ENCODE measurements around the gene ASMT. TPM values are rescaled to one million over a fixed set of nuclear protein-coding genes. Genes with fewer than 3 reads are reported as not detected.
"Not testable (repeated sequence)": the region's sequence is repeated elsewhere in the genome, so short reads cannot be mapped to it uniquely, and the experiment has no call there.

ASMT gene, protein sequence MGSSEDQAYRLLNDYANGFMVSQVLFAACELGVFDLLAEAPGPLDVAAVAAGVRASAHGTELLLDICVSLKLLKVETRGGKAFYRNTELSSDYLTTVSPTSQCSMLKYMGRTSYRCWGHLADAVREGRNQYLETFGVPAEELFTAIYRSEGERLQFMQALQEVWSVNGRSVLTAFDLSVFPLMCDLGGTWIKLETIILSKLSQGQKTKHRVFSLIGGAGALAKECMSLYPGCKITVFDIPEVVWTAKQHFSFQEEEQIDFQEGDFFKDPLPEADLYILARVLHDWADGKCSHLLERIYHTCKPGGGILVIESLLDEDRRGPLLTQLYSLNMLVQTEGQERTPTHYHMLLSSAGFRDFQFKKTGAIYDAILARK
- total RNA-seq: under 1 TPM in 1 of 5 experiments, not detected in 4; 0.32 TPM
- polyA plus RNA-seq: not detected
- not detected for total RNA-seq

DNA sequence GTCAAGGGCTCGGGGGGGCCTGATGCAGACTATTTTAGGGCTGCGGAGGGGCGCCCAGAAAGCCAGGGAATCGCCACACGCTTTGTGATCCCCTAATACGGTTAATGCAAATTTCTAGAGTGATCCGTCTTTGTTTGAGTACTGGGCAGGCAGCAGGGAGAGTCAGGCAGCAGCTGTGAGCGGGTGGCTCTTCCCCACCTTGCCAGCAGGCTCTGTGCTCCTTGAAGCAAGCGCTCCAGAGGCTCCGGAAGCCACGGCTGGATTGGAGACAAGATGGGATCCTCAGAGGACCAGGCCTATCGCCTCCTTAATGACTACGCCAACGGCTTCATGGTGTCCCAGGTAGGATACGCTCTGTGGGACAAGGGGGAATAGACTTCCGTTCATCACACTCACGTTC, at the start of gene ASMT:
Gene ASMT, plus strand, starts transcription at position 133 of the 400 bp plus-strand sequence. Its CDS starts 141 bp downstream, at position 274.
- Mint-ChIP-seq H3K9me3 (no peaks in the 10 kb centered on the region), H3K4me1 (peaks cover 0 to 5% (median 0%) of the 10 kb centered on the region in 7 donors), H3K4me3 (no peak within 1 kb of the TSS), H3K27me3 (no peaks in the 10 kb centered on the region), H3K36me3 (no peaks in the 10 kb centered on the region), H3K27ac (no peak within 1 kb of the TSS)
- ChIA-PET CTCF (no interaction called here), POLR2A (no interaction called here)
- DNase-seq (no peak), ATAC-seq (no peak)
- intact Hi-C loops (cut with micrococcal nuclease): no loop called here
- Histone ChIP-seq H3K4me1 (ENCODE audit: control insufficient read depth in 2 of 2, insufficient read depth in 2 of 2, low read length in 2 of 2) (no peaks in the 10 kb centered on the region), H3K27ac (ENCODE audit: low read depth, low read length) (no peak within 1 kb of the TSS), H3K9me3 (ENCODE audit: control insufficient read depth in 2 of 3, low read length in 3 of 3) (no peaks in the 10 kb centered on the region), H3K36me3 (ENCODE audit: control insufficient read depth in 2 of 3, insufficient read depth in 3 of 3, low read length in 3 of 3) (no peaks in the 10 kb centered on the region), H3K27me3 (ENCODE audit: control insufficient read depth in 2 of 2, insufficient read depth in 2 of 2, low read length in 2 of 2) (no peaks in the 10 kb centered on the region), H3K4me3 (ENCODE audit: low read length) (no peak within 1 kb of the TSS)

DNA sequence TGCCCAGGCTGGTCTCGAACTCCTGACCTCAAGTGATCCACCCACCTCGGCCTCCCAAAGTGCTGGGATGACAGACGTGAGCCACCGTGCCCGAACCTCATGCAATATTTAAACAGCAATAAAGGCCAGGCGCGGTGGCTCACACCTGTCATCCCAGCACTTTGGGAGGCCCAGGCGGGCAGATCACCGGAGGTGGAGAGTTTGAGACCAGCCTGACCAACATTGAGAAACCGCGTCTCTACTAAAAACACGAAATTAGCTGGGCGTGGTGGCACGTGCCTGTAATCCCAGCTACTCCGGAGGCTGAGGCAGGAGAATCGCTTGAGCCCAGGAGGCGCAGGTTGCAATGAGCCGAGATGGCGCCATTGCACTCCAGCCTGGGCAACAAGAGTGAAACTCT, 40.7 kb upstream of the ASMT start:
- POLR2A ChIA-PET; H3K9me3 ChIP-seq (ENCODE audit: control insufficient read depth in 2 of 3, low read length in 3 of 3); H3K4me3 ChIP-seq (ENCODE audit: low read length); H3K27me3 Mint-ChIP-seq; DNase-seq; H3K27ac ChIP-seq (ENCODE audit: low read depth, low read length); intact Hi-C loops (cut with micrococcal nuclease); H3K27ac Mint-ChIP-seq; H3K9me3 Mint-ChIP-seq; CTCF ChIA-PET; H3K27me3 ChIP-seq (ENCODE audit: control insufficient read depth in 2 of 2, insufficient read depth in 2 of 2, low read length in 2 of 2); H3K36me3 Mint-ChIP-seq; ATAC-seq; H3K4me3 Mint-ChIP-seq; H3K36me3 ChIP-seq (ENCODE audit: control insufficient read depth in 2 of 3, insufficient read depth in 3 of 3, low read length in 3 of 3): not testable (repeated sequence)
- H3K4me1 ChIP-seq (ENCODE audit: control insufficient read depth in 2 of 2, insufficient read depth in 2 of 2, low read length in 2 of 2): peaks cover 50 to 53% of the 10 kb centered on the region in 2 donors
- peaks cover 18 to 36% (median 20%) of the 10 kb centered on the region in 7 donors for H3K4me1 Mint-ChIP-seq

DNA sequence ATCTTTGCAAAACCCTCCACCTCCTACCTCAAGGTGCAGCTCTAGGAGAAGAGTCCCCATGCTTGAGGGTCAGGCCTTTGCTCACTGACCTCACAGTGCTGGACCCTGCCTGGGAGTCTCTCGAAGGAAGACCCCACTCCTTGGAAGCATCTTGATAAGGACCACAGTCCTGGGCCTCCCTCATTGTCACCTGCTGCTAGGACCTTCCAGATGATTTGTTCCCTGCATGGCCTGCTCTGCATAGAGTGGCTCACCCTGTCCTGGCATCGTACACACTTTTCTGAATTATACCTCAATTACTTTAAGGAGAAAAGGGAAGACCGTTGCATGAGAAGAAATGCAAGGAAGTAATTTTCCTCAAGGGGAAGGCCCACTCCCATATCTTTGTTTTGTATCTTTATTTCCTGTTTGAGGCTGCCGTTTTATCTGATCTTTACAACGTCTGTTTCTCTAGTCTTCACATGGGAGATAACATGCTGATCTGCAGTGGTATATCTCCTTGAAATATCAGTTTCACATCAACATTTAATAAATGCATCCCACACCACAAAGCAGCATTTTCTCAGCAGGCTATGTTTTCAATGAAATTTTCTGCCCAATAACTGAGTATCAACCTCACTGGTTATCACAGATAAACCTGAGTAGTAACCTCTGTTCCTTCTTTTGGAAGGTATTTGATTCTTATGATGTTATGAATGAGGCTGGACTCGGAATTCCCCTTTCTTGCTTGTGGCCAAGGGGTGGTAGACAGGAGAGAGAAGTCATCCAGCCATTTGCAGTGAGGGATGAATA, 38.5 kb upstream of the ASMT start:
- ChIA-PET POLR2A (no interaction called here), CTCF (no interaction called here)
- Histone ChIP-seq H3K4me1 (ENCODE audit: control insufficient read depth in 2 of 2, insufficient read depth in 2 of 2, low read length in 2 of 2) (peaks cover 38 to 40% of the 10 kb centered on the region in 2 donors), H3K27ac (ENCODE audit: low read depth, low read length) (peak overlapping the region; percentile 44), H3K9me3 (ENCODE audit: control insufficient read depth in 2 of 3, low read length in 3 of 3) (no peaks in the 10 kb centered on the region), H3K36me3 (ENCODE audit: control insufficient read depth in 2 of 3, insufficient read depth in 3 of 3, low read length in 3 of 3) (no peaks in the 10 kb centered on the region), H3K4me3 (ENCODE audit: low read length) (peak overlapping the region; percentile 29), H3K27me3 (ENCODE audit: control insufficient read depth in 2 of 2, insufficient read depth in 2 of 2, low read length in 2 of 2) (no peaks in the 10 kb centered on the region)
- ATAC-seq (peak; percentile 79), DNase-seq (peak in 6 of 9 donors; percentile 28 to 56 (median 44))
- intact Hi-C loops (cut with micrococcal nuclease): loop anchor here (1.0 to 2.0 kb wide), 4 partner anchors 14 to 39 kb away; partner anchors contain the start of genes AKAP17A (in 1 of the 2) and P2RY8 (in 1 of the 2)
- no peaks in the 10 kb centered on the region for H3K36me3 Mint-ChIP-seq
- H3K9me3 Mint-ChIP-seq: peaks cover 0 to 2% (median 0%) of the 10 kb centered on the region in 11 donors
- no peaks in the 10 kb centered on the region for H3K27me3 Mint-ChIP-seq
- H3K4me1 Mint-ChIP-seq: peaks cover 9 to 35% (median 16%) of the 10 kb centered on the region in 7 donors
- no peak overlapping the region for H3K4me3 Mint-ChIP-seq
- H3K27ac Mint-ChIP-seq: no peak overlapping the region

DNA sequence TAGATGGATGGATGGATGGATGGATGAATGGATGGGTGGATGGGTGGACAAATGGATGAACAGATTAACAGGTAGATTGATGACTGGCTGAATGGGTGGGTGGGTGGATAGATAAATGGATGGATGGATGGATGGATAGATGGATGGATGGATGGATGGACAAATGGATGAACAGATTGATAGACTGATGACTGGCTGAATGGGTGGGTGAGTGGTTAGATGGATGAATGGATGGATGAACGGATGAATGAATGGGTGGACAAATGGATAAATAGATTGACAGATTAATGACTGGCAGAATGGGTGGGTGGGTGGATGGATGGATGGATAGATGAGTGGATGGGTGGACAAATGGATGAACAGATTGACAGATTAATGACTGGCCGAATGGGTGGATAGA, 37.0 kb upstream of the ASMT start:
- no peak overlapping the region for H3K4me3 ChIP-seq (ENCODE audit: low read length)
- no peaks in the 10 kb centered on the region for H3K9me3 ChIP-seq (ENCODE audit: control insufficient read depth in 2 of 3, low read length in 3 of 3)
- H3K27me3 ChIP-seq (ENCODE audit: control insufficient read depth in 2 of 2, insufficient read depth in 2 of 2, low read length in 2 of 2): no peaks in the 10 kb centered on the region
- H3K27me3 Mint-ChIP-seq: no peaks in the 10 kb centered on the region
- no peaks in the 10 kb centered on the region for H3K36me3 ChIP-seq (ENCODE audit: control insufficient read depth in 2 of 3, insufficient read depth in 3 of 3, low read length in 3 of 3)
- peaks cover 11 to 29% (median 17%) of the 10 kb centered on the region in 7 donors for H3K4me1 Mint-ChIP-seq
- no peaks in the 10 kb centered on the region for H3K36me3 Mint-ChIP-seq
- CTCF ChIA-PET: no interaction called here
- peak overlapping the region; percentile 44 for H3K27ac ChIP-seq (ENCODE audit: low read depth, low read length)
- POLR2A ChIA-PET: no interaction called here
- H3K27ac Mint-ChIP-seq: no peak overlapping the region
- intact Hi-C loops (cut with micrococcal nuclease): loop anchor here (2.0 kb wide), 2 partner anchors 13 to 15 kb away; partner anchors contain the start of gene AKAP17A (in 1 of the 2)
- peaks cover 37 to 38% of the 10 kb centered on the region in 2 donors for H3K4me1 ChIP-seq (ENCODE audit: control insufficient read depth in 2 of 2, insufficient read depth in 2 of 2, low read length in 2 of 2)
- ATAC-seq (no peak), DNase-seq (no peak)
- H3K4me3 Mint-ChIP-seq: no peak overlapping the region
- H3K9me3 Mint-ChIP-seq: no peaks in the 10 kb centered on the region

DNA sequence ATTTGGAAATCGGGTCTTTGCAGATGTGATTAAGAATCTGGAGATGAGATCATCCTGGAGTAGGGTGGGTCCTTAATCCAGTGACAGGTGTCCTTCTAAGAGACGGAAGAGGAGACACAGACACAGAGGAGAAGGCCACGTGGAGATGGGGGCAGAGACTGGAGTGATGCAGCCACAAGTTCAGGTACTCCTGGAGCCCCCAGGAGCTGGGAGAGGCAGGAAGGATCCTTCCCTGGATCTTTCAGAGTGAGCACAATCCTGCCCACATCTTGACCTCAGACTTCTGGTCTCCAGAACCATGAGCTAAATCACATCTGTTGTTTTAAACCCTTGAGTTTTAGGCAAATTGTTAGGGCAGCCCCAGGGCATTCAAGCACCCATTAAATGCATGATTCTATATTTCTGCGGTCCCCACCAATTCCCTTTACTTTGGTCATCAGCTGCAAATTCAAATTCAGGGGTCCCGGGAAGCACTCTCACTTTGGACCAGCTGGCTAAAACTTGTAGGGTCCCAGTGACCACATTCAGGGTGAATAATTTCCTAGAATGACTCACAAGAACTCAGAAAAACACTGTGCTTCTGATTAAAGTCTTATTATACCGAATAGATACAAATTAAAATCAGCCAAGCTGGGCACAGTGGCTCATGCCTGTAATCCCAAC, 36.2 kb upstream of the ASMT start:
- Histone ChIP-seq H3K9me3 (ENCODE audit: control insufficient read depth in 2 of 3, low read length in 3 of 3) (no peaks in the 10 kb centered on the region), H3K27me3 (ENCODE audit: control insufficient read depth in 2 of 2, insufficient read depth in 2 of 2, low read length in 2 of 2) (no peaks in the 10 kb centered on the region), H3K4me3 (ENCODE audit: low read length) (no peak overlapping the region), H3K36me3 (ENCODE audit: control insufficient read depth in 2 of 3, insufficient read depth in 3 of 3, low read length in 3 of 3) (no peaks in the 10 kb centered on the region), H3K4me1 (ENCODE audit: control insufficient read depth in 2 of 2, insufficient read depth in 2 of 2, low read length in 2 of 2) (peaks cover 37 to 38% of the 10 kb centered on the region in 2 donors), H3K27ac (ENCODE audit: low read depth, low read length) (peak overlapping the region; percentile 44)
- no peaks in the 10 kb centered on the region for H3K27me3 Mint-ChIP-seq
- POLR2A ChIA-PET: no interaction called here
- peaks cover 17 to 36% (median 25%) of the 10 kb centered on the region in 7 donors for H3K4me1 Mint-ChIP-seq
- intact Hi-C loops (cut with micrococcal nuclease): no loop called here
- DNase-seq: no peak
- no peaks in the 10 kb centered on the region for H3K9me3 Mint-ChIP-seq
- CTCF ChIA-PET: no interaction called here
- H3K27ac Mint-ChIP-seq: peak overlapping the region in 2 of 9 donors; percentile 7 to 36
- H3K4me3 Mint-ChIP-seq: peak overlapping the region in 2 of 10 donors; percentile 26 to 41
- no peaks in the 10 kb centered on the region for H3K36me3 Mint-ChIP-seq
- ATAC-seq: no peak

DNA sequence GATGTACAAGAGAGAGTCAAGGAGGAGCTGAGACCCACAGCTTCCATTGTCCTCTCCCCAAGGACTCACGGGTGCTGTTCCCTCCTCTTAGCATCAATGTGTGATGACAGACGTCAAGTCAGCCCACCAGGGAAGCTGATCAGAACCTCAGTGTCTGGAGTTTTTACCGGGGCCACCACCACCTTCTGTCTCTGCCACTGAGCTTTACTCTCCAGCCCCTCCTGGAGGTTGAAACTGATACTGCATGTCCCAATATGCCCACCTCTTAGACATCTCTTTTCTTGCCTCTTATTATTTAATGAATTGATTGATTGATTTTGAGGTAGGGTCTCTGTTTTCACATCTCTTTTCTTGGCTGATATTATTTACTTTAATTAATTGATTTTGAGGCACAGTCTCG, 33.7 kb upstream of the ASMT start:
- ChIA-PET CTCF (no interaction called here), POLR2A (no interaction called here)
- Histone ChIP-seq H3K9me3 (ENCODE audit: control insufficient read depth in 2 of 3, low read length in 3 of 3) (no peaks in the 10 kb centered on the region), H3K27me3 (ENCODE audit: control insufficient read depth in 2 of 2, insufficient read depth in 2 of 2, low read length in 2 of 2) (no peaks in the 10 kb centered on the region), H3K4me3 (ENCODE audit: low read length) (no peak overlapping the region), H3K36me3 (ENCODE audit: control insufficient read depth in 2 of 3, insufficient read depth in 3 of 3, low read length in 3 of 3) (no peaks in the 10 kb centered on the region), H3K4me1 (ENCODE audit: control insufficient read depth in 2 of 2, insufficient read depth in 2 of 2, low read length in 2 of 2) (peaks cover 31 to 34% of the 10 kb centered on the region in 2 donors), H3K27ac (ENCODE audit: low read depth, low read length) (no peak overlapping the region)
- ATAC-seq (peak; percentile 89), DNase-seq (peak; percentile 42 to 75 (median 67))
- H3K27ac Mint-ChIP-seq: peak overlapping the region in 7 of 9 donors; percentile 11 to 83 (median 57)
- H3K9me3 Mint-ChIP-seq: no peaks in the 10 kb centered on the region
- peaks cover 17 to 36% (median 28%) of the 10 kb centered on the region in 7 donors for H3K4me1 Mint-ChIP-seq
- peak overlapping the region in 5 of 10 donors; percentile 16 to 60 (median 50) for H3K4me3 Mint-ChIP-seq
- no peaks in the 10 kb centered on the region for H3K36me3 Mint-ChIP-seq
- H3K27me3 Mint-ChIP-seq: no peaks in the 10 kb centered on the region
- intact Hi-C loops (cut with micrococcal nuclease): loop anchor here (1.0 kb wide), 3 partner anchors 26 to 127 kb away; partner anchors contain the start of gene P2RY8 (in 2 of the 2)
